Activated CD8-positive, alpha-beta memory T cell treated with anti-CD3 and anti-CD28 coated beads for 1 hour (primary cell): Measurements from ENCODE around the gene SCML1.

Experiments used
- DNase-seq, 2 donors: peaks; one replicate each; pipeline ENCODE4 v3.0.0-alpha.2; 2020; ENCODE audit warnings: low read depth in 1 of 2; ENCODE audit errors: extremely low read depth in 1 of 2

The SCML1 gene

DNA sequence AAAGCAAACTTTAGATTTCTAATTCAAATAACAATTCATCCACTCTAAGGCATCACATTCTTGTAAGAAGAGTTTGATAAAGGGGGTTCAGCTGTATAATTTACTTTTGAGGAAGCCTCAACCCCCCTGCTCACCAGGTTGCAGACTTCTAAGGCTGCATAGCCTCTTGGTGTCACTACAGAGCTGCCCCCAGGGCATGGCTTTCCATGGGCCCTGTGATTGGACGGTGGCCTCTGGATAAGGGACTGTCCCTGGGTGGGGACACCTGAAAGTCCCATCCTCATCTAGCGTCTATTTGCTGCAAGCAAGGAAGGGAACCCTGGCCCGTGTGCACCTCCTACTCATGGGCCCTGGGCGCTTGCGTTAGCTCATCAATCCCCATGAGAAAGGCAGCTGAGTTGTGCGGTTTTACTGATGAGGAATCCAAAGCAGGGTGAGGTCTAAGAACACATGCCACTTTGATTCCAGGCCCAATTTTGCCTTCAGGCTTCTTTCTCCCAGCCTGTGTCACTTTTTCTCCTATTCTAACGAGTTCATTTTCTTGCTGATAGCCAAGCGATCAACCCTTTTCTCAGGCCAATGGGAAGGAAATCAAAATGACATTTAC is 51.8 kb downstream of the SCML1 start:
- DNase-seq, result no peak

DNA sequence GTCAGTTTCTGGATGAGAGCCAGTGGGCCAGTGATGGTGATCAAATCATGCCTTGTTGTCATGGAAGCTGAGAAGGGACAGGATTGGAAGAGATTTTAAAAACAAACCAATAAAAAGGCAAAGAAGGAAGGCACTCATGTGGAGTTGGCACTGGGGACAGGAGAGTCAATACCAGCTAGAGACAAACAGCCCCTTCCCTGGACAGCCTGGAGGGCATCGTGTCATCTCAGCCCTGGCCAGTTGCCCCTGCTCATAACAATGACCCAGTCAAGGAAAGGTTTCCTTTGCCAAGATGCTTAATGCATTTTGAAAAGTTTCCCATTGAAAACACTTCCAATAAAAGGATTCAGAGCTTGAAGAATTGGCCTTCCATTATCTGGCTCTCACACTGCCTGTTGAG is 55.5 kb downstream of the SCML1 start:
- DNase-seq, result no peak

- DNase-seq, result no peak
Measured at GRCh38 chrX:17798921-17799320, 61.6 kb downstream of the SCML1 start.

- no peak for DNase-seq
Measured at GRCh38 chrX:17801431-17801830, 64.1 kb downstream of the SCML1 start.

- no peak for DNase-seq
Measured at GRCh38 chrX:17802756-17803155, 65.5 kb downstream of the SCML1 start.

DNA sequence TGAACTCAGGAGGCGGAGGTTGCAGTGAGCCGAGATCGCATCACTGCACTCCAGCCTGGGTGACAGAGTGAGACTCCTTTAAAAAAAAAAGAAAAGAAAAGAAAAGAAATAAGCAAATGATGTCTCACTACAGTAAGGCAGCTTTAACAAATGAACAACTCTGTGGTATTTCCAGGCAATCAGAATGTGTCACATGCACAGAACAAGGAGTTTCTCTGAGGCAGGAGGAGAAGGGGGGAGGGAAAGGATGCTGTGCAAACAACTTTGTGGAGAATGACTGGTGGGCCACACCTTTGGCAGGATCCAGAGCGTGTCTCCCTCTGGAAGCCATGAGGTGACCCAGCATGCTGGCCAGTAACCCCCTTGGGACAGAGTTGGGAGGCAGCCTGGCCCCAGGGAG is 66.2 kb downstream of the SCML1 start:
- DNase-seq, result no peak
